ENCODE measurements around the gene IDH3A. TPM values are rescaled to one million over a fixed set of nuclear protein-coding genes. Genes with fewer than 3 reads are reported as not detected.

Gene IDH3A
- total RNA-seq, 2 experiments from 2014 or later, result 47.0 to 140 TPM

DNA sequence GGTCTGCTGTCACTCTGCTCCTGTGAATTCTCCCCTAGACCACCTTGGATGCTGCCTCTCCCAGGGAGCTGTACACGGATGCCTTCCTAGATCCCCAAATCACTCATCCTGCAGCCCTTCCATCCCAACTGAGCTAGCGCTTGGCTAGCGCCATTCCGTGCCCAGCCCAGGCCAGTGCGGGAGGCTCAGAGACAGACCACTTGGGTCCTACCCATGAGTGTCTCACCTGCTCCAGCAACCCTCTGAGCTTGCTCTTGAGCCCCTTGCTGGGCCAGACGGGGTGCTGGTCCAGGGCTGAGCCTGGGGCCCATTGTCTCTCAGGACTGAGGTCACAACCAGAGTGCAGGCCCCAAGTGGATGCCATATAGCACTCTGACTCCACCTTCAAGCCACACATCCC, 39.1 kb upstream of the IDH3A start:
- no peak for DNase-seq (ENCODE audit: low spot score)
- no TSS peak for BruUV-seq (replicated peaks)
- Histone ChIP-seq H3K4me1 (ENCODE audit: insufficient read depth, low read length, poor library complexity, severe bottlenecking) (peaks cover 5% of the 10 kb centered on the region), H3K27ac (ENCODE audit: low read depth, low read length, poor library complexity, severe bottlenecking) (no peak overlapping the region), H3K4me2 (ENCODE audit: low read length) (no peak overlapping the region), H2AFZ (ENCODE audit: low read length) (no peak overlapping the region), H3K79me2 (ENCODE audit: insufficient read depth, low read depth, low read length) (no peaks in the 10 kb centered on the region), H3K4me3 (ENCODE audit: low read depth, low read length, poor library complexity, severe bottlenecking) (no peak overlapping the region), H4K20me1 (ENCODE audit: insufficient read depth, low read length) (no peaks in the 10 kb centered on the region), H3K36me3 (ENCODE audit: insufficient read depth, low read length) (no peaks in the 10 kb centered on the region), H3K9me2 (ENCODE audit: insufficient read depth, low read length) (no peaks in the 10 kb centered on the region), H3K9me3 (ENCODE audit: low read length) (no peaks in the 10 kb centered on the region)
- intact Hi-C loops (cut with micrococcal nuclease; ENCODE audit: unreplicated experiment), result loop anchor here (5.0 kb wide), 2 partner anchors 312 to 597 kb away; no protein-coding TSS in a partner anchor
- ChIA-PET POLR2A (interaction anchor here (0.7 kb wide), 1 partner anchor 126 kb away, joined by 3 read pairs; no protein-coding TSS in a partner anchor), CTCF (ENCODE audit: unreplicated experiment) (no interaction called here)
- TF ChIP-seq EZH2phosphoT487 (IDR thresholded peaks at IDR 0.05; ENCODE audit: borderline replicate concordance, low read depth, low read length), result no peak
- TF ChIP-seq CTCF (conservative IDR thresholded peaks at IDR 0.05; ENCODE audit: low read length), result no peak

GRCh38 chr15:78110916-78111475, 38.2 kb upstream of the IDH3A start:
- Histone ChIP-seq H4K20me1 (ENCODE audit: insufficient read depth, low read length) (no peaks in the 10 kb centered on the region), H2AFZ (ENCODE audit: low read length) (no peak overlapping the region), H3K79me2 (ENCODE audit: insufficient read depth, low read depth, low read length) (no peaks in the 10 kb centered on the region), H3K4me1 (ENCODE audit: insufficient read depth, low read length, poor library complexity, severe bottlenecking) (peaks cover 5% of the 10 kb centered on the region), H3K36me3 (ENCODE audit: insufficient read depth, low read length) (no peaks in the 10 kb centered on the region), H3K27ac (ENCODE audit: low read depth, low read length, poor library complexity, severe bottlenecking) (no peak overlapping the region), H3K4me3 (ENCODE audit: low read depth, low read length, poor library complexity, severe bottlenecking) (no peak overlapping the region), H3K9me3 (ENCODE audit: low read length) (no peaks in the 10 kb centered on the region), H3K4me2 (ENCODE audit: low read length) (no peak overlapping the region), H3K9me2 (ENCODE audit: insufficient read depth, low read length) (no peaks in the 10 kb centered on the region)
- POLR2A ChIA-PET, result no interaction called here
- TF ChIP-seq CTCF (conservative IDR thresholded peaks at IDR 0.05; ENCODE audit: low read length), result no peak
- TF ChIP-seq EZH2phosphoT487 (IDR thresholded peaks at IDR 0.05; ENCODE audit: borderline replicate concordance, low read depth, low read length), result no peak
- BruUV-seq (replicated peaks), result no TSS peak
- no peak for DNase-seq (ENCODE audit: low spot score)
- CTCF ChIA-PET (ENCODE audit: unreplicated experiment), result no interaction called here
- intact Hi-C loops (cut with micrococcal nuclease; ENCODE audit: unreplicated experiment), result loop anchor here (5.0 kb wide), 2 partner anchors 311 to 596 kb away; no protein-coding TSS in a partner anchor

DNA sequence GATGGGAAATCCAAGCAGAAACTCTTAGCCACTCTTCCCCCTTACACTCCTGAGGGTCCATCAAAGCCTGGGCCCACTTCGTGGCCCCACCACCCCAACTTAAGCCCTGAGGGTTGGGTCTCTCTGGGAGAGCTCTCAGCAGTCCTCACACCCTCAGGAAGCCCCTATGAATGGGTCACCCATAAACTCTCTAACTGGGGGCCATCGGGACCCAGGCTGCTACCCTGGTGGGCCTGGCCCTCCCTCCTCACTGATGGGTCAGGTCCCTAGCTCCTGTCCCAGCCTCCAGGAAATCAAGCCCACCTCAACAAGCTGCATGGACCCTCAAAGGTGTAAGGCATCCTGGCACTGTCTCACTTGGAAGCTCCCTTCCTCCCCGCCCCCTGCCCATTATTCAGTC, 37.4 kb upstream of the IDH3A start:
- H3K79me2 ChIP-seq (ENCODE audit: insufficient read depth, low read depth, low read length), result no peaks in the 10 kb centered on the region
- TF ChIP-seq CTCF (conservative IDR thresholded peaks at IDR 0.05; ENCODE audit: low read length) (no peak), EZH2phosphoT487 (IDR thresholded peaks at IDR 0.05; ENCODE audit: borderline replicate concordance, low read depth, low read length) (no peak)
- intact Hi-C loops (cut with micrococcal nuclease; ENCODE audit: unreplicated experiment), result loop anchor here (5.0 kb wide), 2 partner anchors 311 to 596 kb away; no protein-coding TSS in a partner anchor
- H2AFZ ChIP-seq (ENCODE audit: low read length), result no peak overlapping the region
- no peak overlapping the region for H3K4me2 ChIP-seq (ENCODE audit: low read length)
- no peaks in the 10 kb centered on the region for H3K9me2 ChIP-seq (ENCODE audit: insufficient read depth, low read length)
- no peak overlapping the region for H3K27ac ChIP-seq (ENCODE audit: low read depth, low read length, poor library complexity, severe bottlenecking)
- no peak overlapping the region for H3K4me3 ChIP-seq (ENCODE audit: low read depth, low read length, poor library complexity, severe bottlenecking)
- peaks cover 5% of the 10 kb centered on the region for H3K4me1 ChIP-seq (ENCODE audit: insufficient read depth, low read length, poor library complexity, severe bottlenecking)
- ChIA-PET CTCF (ENCODE audit: unreplicated experiment) (interaction anchor here (1.8 kb wide), 1 partner anchor 112 kb away, joined by 5 read pairs; no protein-coding TSS in a partner anchor), POLR2A (no interaction called here)
- no TSS peak for BruUV-seq (replicated peaks)
- H3K36me3 ChIP-seq (ENCODE audit: insufficient read depth, low read length), result no peaks in the 10 kb centered on the region
- H4K20me1 ChIP-seq (ENCODE audit: insufficient read depth, low read length), result no peaks in the 10 kb centered on the region
- no peak for DNase-seq (ENCODE audit: low spot score)
- H3K9me3 ChIP-seq (ENCODE audit: low read length), result no peaks in the 10 kb centered on the region
